MM.1S (cell line): ENCODE data around the gene LMBR1L.

Source experiments
- DNase-seq: peaks from one replicate; pipeline ENCODE4 v3.0.0-alpha.2; 2015
- H2AFZ ChIP-seq: fragments of 300-600 bp; sonication (generic); 2 replicates; pipeline ENCODE4 v1.6.0; 2016; ENCODE audit warnings: antibody characterized with exemption, low read length
- H3F3A ChIP-seq: fragments of 300-600 bp; sonication (generic); 2 replicates; pipeline ENCODE4 v1.6.1; 2016; ENCODE audit warnings: mild to moderate bottlenecking, antibody characterized with exemption, low read length, moderate library complexity, mixed read lengths; ENCODE audit not compliant: insufficient read depth
- H3K27ac ChIP-seq: fragments of 300-600 bp; sonication (generic); 2 replicates; pipeline ENCODE4 v1.5.1; 2016; ENCODE audit warnings: mild to moderate bottlenecking, low read length
- H3K27me3 ChIP-seq: fragments of 300-600 bp; sonication (generic); replicated peaks from 2 replicates; pipeline ENCODE4 v1.6.0; 2016; ENCODE audit warnings: low read length; ENCODE audit not compliant: insufficient read depth
- H3K36me3 ChIP-seq: fragments of 300-600 bp; sonication (generic); replicated peaks from 2 replicates; pipeline ENCODE4 v1.6.1; 2016; ENCODE audit warnings: mild to moderate bottlenecking, low read length, mixed read lengths; ENCODE audit not compliant: insufficient read depth
- H3K4me1 ChIP-seq: fragments of 300-600 bp; sonication (generic); 2 replicates; pipeline ENCODE4 v1.6.1; 2016; ENCODE audit warnings: low read length, mixed read lengths
- H3K4me2 ChIP-seq: fragments of 300-600 bp; sonication (generic); 2 replicates; pipeline ENCODE4 v1.6.0; 2016; ENCODE audit warnings: low read depth, low read length
- H3K4me3 ChIP-seq: fragments of 300-600 bp; sonication (generic); 2 replicates; pipeline ENCODE4 v1.5.1; 2016; ENCODE audit warnings: low read length, mixed read lengths
- H3K79me2 ChIP-seq: fragments of 300-600 bp; sonication (generic); 2 replicates; pipeline ENCODE4 v1.6.1; 2016; ENCODE audit warnings: mixed run types, low read length, mixed read lengths
- H3K9ac ChIP-seq: fragments of 300-600 bp; sonication (generic); 2 replicates; pipeline ENCODE4 v1.6.1; 2016; ENCODE audit warnings: low read length, mixed read lengths
- H3K9me2 ChIP-seq: fragments of 300-600 bp; sonication (generic); replicated peaks from 2 replicates; pipeline ENCODE4 v1.6.1; 2016; ENCODE audit warnings: mild to moderate bottlenecking, low read length, mixed read lengths; ENCODE audit not compliant: insufficient read depth
- H3K9me3 ChIP-seq: fragments of 300-600 bp; sonication (generic); replicated peaks from 2 replicates; pipeline ENCODE4 v1.6.1; 2016; ENCODE audit warnings: mild to moderate bottlenecking, low read length, mixed read lengths; ENCODE audit not compliant: insufficient read depth
- H4K20me1 ChIP-seq: fragments of 300-600 bp; sonication (generic); 2 replicates; pipeline ENCODE4 v1.6.1; 2016; ENCODE audit warnings: mild to moderate bottlenecking, low read length, moderate library complexity, mixed read lengths; ENCODE audit not compliant: insufficient read depth
- CTCF ChIP-seq: fragments of 300-600 bp; sonication (generic); IDR thresholded peaks from 2 replicates; pipeline ENCODE4 v1.5.1; 2016; ENCODE audit warnings: antibody characterized with exemption, low read length, mixed read lengths
- EZH2 ChIP-seq: fragments of 300-600 bp; sonication (generic); optimal IDR thresholded peaks from 2 replicates; pipeline ENCODE3; 2017; ENCODE audit warnings: low read depth, mild to moderate bottlenecking, antibody characterized with exemption, low read length, mixed read lengths
- EZH2phosphoT487 ChIP-seq: fragments of 300-600 bp; sonication (generic); IDR thresholded peaks from 2 replicates; pipeline ENCODE4 v1.6.1; 2018; ENCODE audit warnings: antibody characterized with exemption, low read length

Gene LMBR1L

GRCh38 chr12:49061157-49061650 lies 49.4 kb downstream of the LMBR1L start:
- peak overlapping the region; percentile 96 for H2AFZ ChIP-seq
- H3K4me2 ChIP-seq = peak overlapping the region; percentile 69
- H3K36me3 ChIP-seq = no peaks in the 10 kb centered on the region
- peaks cover 16% of the 10 kb centered on the region for H4K20me1 ChIP-seq
- peak overlapping the region; percentile 90 for H3K9ac ChIP-seq
- H3K4me1 ChIP-seq = peaks cover 17% of the 10 kb centered on the region
- H3K9me3 ChIP-seq = no peaks in the 10 kb centered on the region
- H3K27ac ChIP-seq = peak overlapping the region; percentile 62; the same call in 1 of the 2 replicates
- DNase-seq = peak; percentile 30
- TF ChIP-seq CTCF = no peak
- no peak for TF ChIP-seq EZH2phosphoT487
- TF ChIP-seq EZH2 = no peak
- peaks cover 44% of the 10 kb centered on the region for H3K79me2 ChIP-seq
- peak overlapping the region; percentile 89 for H3K4me3 ChIP-seq
- no peaks in the 10 kb centered on the region for H3K27me3 ChIP-seq
- H3F3A ChIP-seq = no peaks in the 10 kb centered on the region
- no peaks in the 10 kb centered on the region for H3K9me2 ChIP-seq

- H2AFZ ChIP-seq = peak within 1 kb of the TSS; percentile 96
- H3K9me3 ChIP-seq = no peaks in the 10 kb centered on the region
- no peaks in the 10 kb centered on the region for H3K9me2 ChIP-seq
- no peaks in the 10 kb centered on the region for H3K36me3 ChIP-seq
- peaks cover 51% of the 10 kb centered on the region for H3K79me2 ChIP-seq
- H3K9ac ChIP-seq = peak within 1 kb of the TSS; percentile 90
- H3K27ac ChIP-seq = peak within 1 kb of the TSS; percentile 62
- DNase-seq = peak; percentile 95
- H4K20me1 ChIP-seq = peaks cover 23% of the 10 kb centered on the region
- peaks cover 24% of the 10 kb centered on the region for H3K4me1 ChIP-seq
- H3K4me3 ChIP-seq = peak within 1 kb of the TSS; percentile 89
- H3K4me2 ChIP-seq = peak within 1 kb of the TSS; percentile 93
- no peaks in the 10 kb centered on the region for H3K27me3 ChIP-seq
- no peaks in the 10 kb centered on the region for H3F3A ChIP-seq
- TF ChIP-seq CTCF (0 out of 2 replicates have a peak, but pooled peaks have one; percentile 9), EZH2 (no peak)
These were observed 50.1 kb downstream of the LMBR1L start, which contains the start of gene KMT2D for GRCh38 chr12:49060237-49061156. Gene KMT2D (minus strand): TSS chr12:49060794. CDS start chr12:49055324, 5,470 bp downstream.

DNA sequence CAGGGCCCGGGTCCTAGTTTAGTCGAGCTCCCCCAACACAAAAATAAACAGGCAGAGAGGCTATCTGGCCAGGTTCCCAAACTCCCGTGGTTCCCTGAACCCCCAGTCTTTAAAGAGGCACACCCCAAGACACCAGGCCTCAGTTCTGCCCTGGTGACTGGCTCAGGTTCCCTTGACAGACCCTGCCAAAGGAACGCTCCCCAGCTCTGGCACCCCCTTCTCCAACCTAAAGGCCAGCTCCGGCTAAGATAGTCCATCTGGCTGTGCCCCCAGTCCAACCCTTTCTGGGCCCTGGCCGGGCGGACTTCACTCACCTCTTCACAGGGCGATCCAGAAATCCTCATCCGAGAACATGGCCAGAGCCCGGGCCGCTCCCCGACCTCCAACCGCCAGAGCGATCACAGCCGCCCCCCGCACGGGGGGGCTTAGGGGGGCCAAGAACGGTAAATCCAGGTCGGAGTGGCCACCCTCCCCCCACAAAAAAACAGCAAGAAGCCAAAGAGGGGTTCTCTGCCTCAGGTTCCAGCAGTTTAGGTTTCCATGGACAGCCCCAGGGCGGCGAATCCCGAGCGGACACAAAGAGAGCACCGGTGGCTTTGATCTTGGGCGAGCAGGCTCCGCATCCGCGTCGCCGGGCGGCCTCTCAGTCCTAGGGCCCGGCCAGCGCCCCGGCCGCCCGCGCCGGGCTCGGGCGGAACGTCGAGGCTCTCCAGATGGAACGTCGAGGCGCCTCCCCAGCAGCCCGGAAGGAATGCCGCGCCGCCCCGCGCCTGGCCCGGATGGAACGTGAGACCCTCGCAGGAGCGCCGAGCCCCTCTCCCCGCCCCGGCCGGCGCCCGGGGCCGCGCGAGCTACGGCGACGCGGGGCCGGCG lies 51.1 kb downstream of the LMBR1L start:
- H2AFZ ChIP-seq = peak overlapping the region; percentile 4; the same call in 1 of the 2 replicates
- no peak for TF ChIP-seq CTCF
- TF ChIP-seq EZH2phosphoT487 = no peak
- TF ChIP-seq EZH2 = no peak
- no peaks in the 10 kb centered on the region for H3K27me3 ChIP-seq
- peaks cover 23% of the 10 kb centered on the region for H4K20me1 ChIP-seq
- H3K4me1 ChIP-seq = peaks cover 24% of the 10 kb centered on the region
- no peak overlapping the region for H3K27ac ChIP-seq
- peak overlapping the region; percentile 93 for H3K4me2 ChIP-seq
- H3K79me2 ChIP-seq = peaks cover 60% of the 10 kb centered on the region
- peak overlapping the region; percentile 89 for H3K4me3 ChIP-seq
- peak; percentile 31 for DNase-seq
- no peaks in the 10 kb centered on the region for H3K9me3 ChIP-seq
- peak overlapping the region; percentile 90 for H3K9ac ChIP-seq
- 0 out of 2 replicates have a peak, but pooled peaks cover 5% of the 10 kb centered on the region for H3K36me3 ChIP-seq
- H3K9me2 ChIP-seq = no peaks in the 10 kb centered on the region
- no peaks in the 10 kb centered on the region for H3F3A ChIP-seq
